PC-3 (cell line): Measurements from ENCODE around the gene LRRC8B. TPM values are rescaled to one million over a fixed set of nuclear protein-coding genes. Genes with fewer than 3 reads are reported as not detected.

Experiments used
- ATAC-seq: fragments of 200-7000 bp; cut with Tn5 transposase; 2 replicates; pipeline ENCODE4 v1.9.1; 2020; ENCODE audit warnings: mild to moderate bottlenecking, moderate library complexity
- BruUV-seq: library from RNA; stranded (reverse); fragments of 400-500 nt; replicated peaks from 2 replicates; lab custom pipeline; 2021; lab: Mats Ljungman, UMichigan
- CTCF ChIA-PET: fragments of 300-600 bp; sonication (Branson Sonifier 250); formaldehyde crosslinking; loops from one replicate; lab custom pipeline; 2022; ENCODE audit warnings: antibody characterized with exemption; lab: Charles Lee
- POLR2A ChIA-PET: fragments of 300-600 bp; sonication (Branson Sonifier 250); formaldehyde crosslinking; loops from one replicate; lab custom pipeline; 2022; ENCODE audit warnings: antibody characterized with exemption; ENCODE audit not compliant: unreplicated experiment; lab: Charles Lee
- DNase-seq: peaks from one replicate; pipeline ENCODE4 v3.0.0-alpha.2; 2015
- H2AFZ ChIP-seq: fragments of 300-600 bp; sonication (generic); 2 replicates; pipeline ENCODE4 v1.6.0; 2016; ENCODE audit warnings: antibody characterized with exemption, low read length
- H3F3A ChIP-seq: fragments of 300-600 bp; sonication (generic); one replicate; pipeline ENCODE4 v1.6.0; 2017; ENCODE audit warnings: antibody characterized with exemption, low read length, control low read depth, mild to moderate bottlenecking; ENCODE audit not compliant: unreplicated experiment
- H3K27ac ChIP-seq: fragments of 300-600 bp; sonication (generic); 2 replicates; pipeline ENCODE4 v1.5.1; 2016; ENCODE audit warnings: mild to moderate bottlenecking, low read length
- H3K27me3 ChIP-seq: fragments of 300-600 bp; sonication (generic); 2 replicates; pipeline ENCODE4 v1.6.1; 2016; ENCODE audit warnings: low read length, mixed read lengths
- H3K36me3 ChIP-seq: fragments of 300-600 bp; sonication (generic); 2 replicates; pipeline ENCODE4 v1.6.1; 2016; ENCODE audit warnings: low read depth, mixed run types, low read length, mixed read lengths
- H3K4me1 ChIP-seq: fragments of 300-600 bp; sonication (generic); 2 replicates; pipeline ENCODE4 v1.5.1; 2016; ENCODE audit warnings: low read length; ENCODE audit not compliant: insufficient read depth
- H3K4me2 ChIP-seq: fragments of 300-600 bp; sonication (generic); 2 replicates; pipeline ENCODE4 v1.6.0; 2016; ENCODE audit warnings: low read length
- H3K4me3 ChIP-seq: fragments of 300-600 bp; sonication (generic); 2 replicates; pipeline ENCODE4 v1.5.1; 2016; ENCODE audit warnings: mild to moderate bottlenecking, low read length, mixed read lengths
- H3K79me2 ChIP-seq: fragments of 300-600 bp; sonication (generic); 2 replicates; pipeline ENCODE4 v1.6.1; 2017; ENCODE audit warnings: low read length, mixed read lengths
- H3K9ac ChIP-seq: fragments of 300-600 bp; sonication (generic); 2 replicates; pipeline ENCODE4 v1.6.0; 2016; ENCODE audit warnings: mild to moderate bottlenecking, low read length
- H3K9me2 ChIP-seq: fragments of 300-600 bp; sonication (generic); replicated peaks from 2 replicates; pipeline ENCODE4 v1.6.1; 2016; ENCODE audit warnings: mixed run types, low read length, mixed read lengths
- H3K9me3 ChIP-seq: fragments of 300-600 bp; sonication (generic); 2 replicates; pipeline ENCODE4 v1.6.1; 2016; ENCODE audit warnings: low read length, mixed read lengths
- H4K20me1 ChIP-seq: fragments of 300-600 bp; sonication (generic); 2 replicates; pipeline ENCODE4 v1.6.1; 2016; ENCODE audit warnings: low read length, mixed read lengths
- CTCF ChIP-seq: fragments of 300-600 bp; sonication (generic); conservative IDR thresholded peaks from 2 replicates; pipeline ENCODE4 v1.5.1; 2017; ENCODE audit warnings: antibody characterized with exemption, low read depth, mild to moderate bottlenecking, low read length
- EZH2 ChIP-seq: fragments of 300-600 bp; sonication (generic); IDR thresholded peaks from one replicate; pipeline ENCODE4 v1.6.1; 2017; ENCODE audit warnings: antibody characterized with exemption, mild to moderate bottlenecking, low read length; ENCODE audit not compliant: unreplicated experiment
- EZH2phosphoT487 ChIP-seq: fragments of 300-600 bp; sonication (generic); IDR thresholded peaks from 2 replicates; pipeline ENCODE4 v1.6.1; 2018; ENCODE audit warnings: mild to moderate bottlenecking, antibody characterized with exemption, low read length, borderline replicate concordance
- intact Hi-C: fragments of 100-400 bp; cut with micrococcal nuclease; formaldehyde crosslinking; loops from 2 replicates; pipeline ENCODE4 v1.9.0; 2023
- total RNA-seq: library from RNA; depleted of rRNA; stranded (reverse); fragments of >200 nt; gene quantifications from 2 replicates; pipeline ENCODE4 v1.2.3, GENCODE V29; 2014

The LRRC8B gene
- total RNA-seq, 1 experiment from 2014 or later = 8.4 TPM

DNA sequence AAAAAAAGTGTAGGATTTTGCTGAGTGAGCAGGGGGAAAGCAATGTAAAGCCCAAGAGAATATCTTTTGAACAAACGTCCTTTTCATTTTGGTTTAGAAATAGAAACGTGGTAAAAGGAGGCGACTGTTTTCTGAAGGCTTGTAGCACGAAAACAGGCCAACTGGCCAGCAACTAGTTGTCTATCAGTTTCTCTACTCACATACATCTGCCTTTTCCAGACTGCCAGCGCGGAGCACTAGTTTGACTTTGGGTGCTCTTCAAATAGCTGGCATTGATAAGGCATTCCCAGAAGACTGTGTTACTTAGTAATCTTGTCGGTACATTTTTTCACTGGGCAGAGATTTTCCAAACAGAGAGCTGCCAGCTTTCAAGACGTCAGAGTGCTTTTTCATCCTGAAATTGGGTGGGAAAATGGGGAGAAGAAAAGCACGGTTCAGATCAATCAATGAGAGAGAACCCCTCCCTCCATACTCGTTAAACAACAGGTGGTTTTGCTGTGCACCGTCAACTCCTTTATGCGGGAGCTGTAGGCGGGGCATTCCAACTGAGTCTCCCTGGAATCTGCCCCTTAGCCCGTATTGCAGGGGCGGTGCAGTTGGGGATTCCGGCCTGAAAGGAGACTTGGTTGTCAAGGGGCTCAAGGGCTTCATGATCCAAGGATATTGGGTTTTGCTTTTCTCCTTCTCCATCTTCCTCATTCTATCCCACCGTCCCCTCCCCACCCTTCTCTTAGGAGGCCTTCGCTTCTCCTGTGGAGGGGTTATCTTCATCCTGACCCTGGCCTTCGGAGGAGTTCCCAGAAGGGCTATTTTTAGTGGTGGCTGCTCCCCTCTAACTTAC lies 107.4 kb downstream of the LRRC8B start:
- Histone ChIP-seq H3K36me3 (no peaks in the 10 kb centered on the region), H3K79me2 (peaks cover 22% of the 10 kb centered on the region), H3K9ac (no peak overlapping the region), H3K4me3 (peak overlapping the region; percentile 77), H4K20me1 (no peaks in the 10 kb centered on the region), H3K27me3 (no peaks in the 10 kb centered on the region), H3K9me3 (no peaks in the 10 kb centered on the region), H3K9me2 (no peaks in the 10 kb centered on the region), H3K4me2 (peak overlapping the region; percentile 84), H3K27ac (no peak overlapping the region), H2AFZ (peak overlapping the region; percentile 82), H3F3A (peaks cover 7% of the 10 kb centered on the region), H3K4me1 (peaks cover 25% of the 10 kb centered on the region)
- ChIA-PET POLR2A (no interaction called here), CTCF (interaction anchor here (0.5 to 1.1 kb wide), 3 partner anchors 41 to 131 kb away, joined by 3 to 12 read pairs (median 3); no protein-coding TSS in a partner anchor)
- no peak for TF ChIP-seq EZH2
- TF ChIP-seq CTCF = no peak
- no peak for TF ChIP-seq EZH2phosphoT487
- ATAC-seq (no peak), DNase-seq (no peak)
- BruUV-seq = TSS peak; percentile 12
- intact Hi-C loops = no loop called here

- TF ChIP-seq EZH2 (no peak), EZH2phosphoT487 (no peak), CTCF (no peak; the same call in 1 of the 2 replicates)
- peaks cover 7% of the 10 kb centered on the region for H3F3A ChIP-seq
- H3K27ac ChIP-seq = no peak within 1 kb of the TSS
- ATAC-seq = peak; percentile 68
- peak; percentile 74 for DNase-seq
- H3K4me3 ChIP-seq = peak within 1 kb of the TSS; percentile 77
- ChIA-PET CTCF (interaction anchor here (0.6 to 1.1 kb wide), 3 partner anchors 10 to 130 kb away, joined by 3 to 12 read pairs (median 3); no protein-coding TSS in a partner anchor), POLR2A (no interaction called here)
- peak within 1 kb of the TSS; percentile 96 for H2AFZ ChIP-seq
- H3K79me2 ChIP-seq = peaks cover 28% of the 10 kb centered on the region
- no peaks in the 10 kb centered on the region for H4K20me1 ChIP-seq
- peak within 1 kb of the TSS; percentile 73 for H3K9ac ChIP-seq
- no peaks in the 10 kb centered on the region for H3K36me3 ChIP-seq
- H3K9me3 ChIP-seq = no peaks in the 10 kb centered on the region
- BruUV-seq = no TSS peak
- H3K4me2 ChIP-seq = peak within 1 kb of the TSS; percentile 84
- H3K9me2 ChIP-seq = no peaks in the 10 kb centered on the region
- intact Hi-C loops = loop anchor here (1.0 kb wide), 1 partner anchor 131 kb away; no protein-coding TSS in a partner anchor
- peaks cover 32% of the 10 kb centered on the region for H3K4me1 ChIP-seq
- H3K27me3 ChIP-seq = no peaks in the 10 kb centered on the region
Observed at GRCh38 chr1:89632657-89633247, 108.1 kb downstream of the LRRC8B start, which contains the start of gene LRRC8C. Gene LRRC8C (plus strand): TSS chr1:89633120. CDS start chr1:89686474, 53,354 bp downstream.
